Mammary epithelial cell (primary cell): ENCODE results near the gene OBP2B.

Experiments used
- CTCF ChIP-seq, 2 donors: IDR thresholded peaks in 1 of 2; conservative IDR thresholded peaks in 1 of 2; 2 replicates each; pipeline ENCODE4 v1.5.1; 2011 to 2012; ENCODE audit warnings: inconsistent platforms in 2 of 2, low read length in 2 of 2, mild to moderate bottlenecking in 2 of 2, control low read depth in 1 of 2, low read depth in 1 of 2; ENCODE audit not compliant: insufficient read depth in 1 of 2; ENCODE audit errors: extremely low read depth in 1 of 2
- EZH2 ChIP-seq: IDR thresholded peaks from 2 replicates; pipeline ENCODE4 v1.6.1; 2012; ENCODE audit warnings: low read length, inconsistent platforms, borderline replicate concordance

- TF ChIP-seq CTCF (conservative IDR thresholded peaks at IDR 0.05 in 1 of 2, IDR thresholded peaks at IDR 0.05 in 1 of 2; ENCODE audit: extremely low read depth in 1 of 2, insufficient read depth in 1 of 2, low read depth in 1 of 2, low read length in 2 of 2), result no peak
- no peak for TF ChIP-seq EZH2
Observed at GRCh38 chr9:133182151-133182550, 26.9 kb downstream of the OBP2B start.
